Astrocyte (in vitro differentiated cells and primary cell): ENCODE data around the gene SP3. TPM values are rescaled to one million over a fixed set of nuclear protein-coding genes. Genes with fewer than 3 reads are reported as not detected.
A peak's percentile ranks its signal among the peaks of the same experiment; 100 is the strongest.

ENCODE experiments used
- DNase-seq: peaks from one replicate; pipeline ENCODE4 v3.0.0-alpha.2; 2010; ENCODE audit warnings: low read depth
- FAIRE-seq: peaks from 2 replicates; lab custom pipeline; 2011; peaks lifted over from hg19 to GRCh38; lab: Jason Lieb, UNC
- H2AFZ ChIP-seq: 2 replicates; pipeline ENCODE4 v1.6.0; 2012; ENCODE audit warnings: low read depth, low read length, inconsistent platforms
- H3K27ac ChIP-seq: 2 replicates; pipeline ENCODE4 v1.5.1; 2011; ENCODE audit warnings: low read depth, low read length, inconsistent platforms
- H3K27me3 ChIP-seq: 2 replicates; pipeline ENCODE4 v1.6.0; 2011; ENCODE audit warnings: low read length, inconsistent platforms; ENCODE audit not compliant: insufficient read depth
- H3K36me3 ChIP-seq: 2 replicates; pipeline ENCODE4 v1.5.1; 2011; ENCODE audit warnings: low read length, inconsistent platforms; ENCODE audit not compliant: insufficient read depth
- H3K4me1 ChIP-seq: 2 replicates; pipeline ENCODE4 v1.5.1; 2011; ENCODE audit warnings: low read length, inconsistent platforms; ENCODE audit not compliant: insufficient read depth
- H3K4me2 ChIP-seq: 2 replicates; pipeline ENCODE4 v1.6.0; 2012; ENCODE audit warnings: low read length, inconsistent platforms
- H3K4me3 ChIP-seq: 2 replicates; pipeline ENCODE4 v1.5.1; 2011; ENCODE audit warnings: low read depth, mild to moderate bottlenecking, low read length, inconsistent platforms; ENCODE audit not compliant: insufficient read depth
- H3K79me2 ChIP-seq: 2 replicates; pipeline ENCODE4 v1.6.0; 2012; ENCODE audit warnings: mild to moderate bottlenecking, low read length, inconsistent platforms; ENCODE audit not compliant: insufficient read depth
- H3K9ac ChIP-seq: 2 replicates; pipeline ENCODE4 v1.6.0; 2012; ENCODE audit warnings: mild to moderate bottlenecking, low read length, inconsistent platforms
- H3K9me3 ChIP-seq: 2 replicates; pipeline ENCODE4 v1.5.1; 2012; ENCODE audit warnings: low read depth, mild to moderate bottlenecking, low read length, inconsistent platforms; ENCODE audit not compliant: insufficient read depth
- H4K20me1 ChIP-seq: 2 replicates; pipeline ENCODE4 v1.6.0; 2012; ENCODE audit warnings: low read length, inconsistent platforms; ENCODE audit not compliant: insufficient read depth
- H3K27ac Mint-ChIP-seq: one replicate; pipeline ENCODE4 v1.8.0; 2021; ENCODE audit warnings: mild to moderate bottlenecking, mixed read lengths; ENCODE audit not compliant: unreplicated experiment
- H3K27me3 Mint-ChIP-seq: one replicate; pipeline ENCODE4 v1.8.0; 2021; ENCODE audit warnings: low read depth, mixed read lengths; ENCODE audit not compliant: unreplicated experiment
- H3K36me3 Mint-ChIP-seq: one replicate; pipeline ENCODE4 v1.8.0; 2021; ENCODE audit warnings: low read depth, mixed read lengths; ENCODE audit not compliant: unreplicated experiment
- H3K4me1 Mint-ChIP-seq: one replicate; pipeline ENCODE4 v1.8.0; 2021; ENCODE audit warnings: low read depth, mixed read lengths; ENCODE audit not compliant: unreplicated experiment
- H3K4me3 Mint-ChIP-seq: one replicate; pipeline ENCODE4 v1.8.0; 2021; ENCODE audit warnings: mild to moderate bottlenecking, moderate library complexity, mixed read lengths; ENCODE audit not compliant: unreplicated experiment
- H3K9me3 Mint-ChIP-seq: one replicate; pipeline ENCODE4 v1.8.0; 2021; ENCODE audit warnings: mild to moderate bottlenecking, mixed read lengths; ENCODE audit not compliant: unreplicated experiment
- EZH2 ChIP-seq: IDR thresholded peaks from 2 replicates; pipeline ENCODE4 v1.6.1; 2012; ENCODE audit warnings: mild to moderate bottlenecking, low read length, inconsistent platforms; ENCODE audit not compliant: insufficient read depth
- total RNA-seq: library from RNA; stranded (reverse); gene quantifications from 2 replicates; pipeline ENCODE4 v1.2.1, GENCODE V29; 2021
- TF ChIP-seq, protein P1 (sequence below): IDR thresholded peaks from 2 replicates; pipeline ENCODE4 v1.5.1; 2011; ENCODE audit warnings: low read depth, mild to moderate bottlenecking, inconsistent platforms, low read length, moderate library complexity; ENCODE audit not compliant: insufficient read depth

Gene SP3
- total RNA-seq, 1 donor from 2014 or later: 59.6 TPM

DNA sequence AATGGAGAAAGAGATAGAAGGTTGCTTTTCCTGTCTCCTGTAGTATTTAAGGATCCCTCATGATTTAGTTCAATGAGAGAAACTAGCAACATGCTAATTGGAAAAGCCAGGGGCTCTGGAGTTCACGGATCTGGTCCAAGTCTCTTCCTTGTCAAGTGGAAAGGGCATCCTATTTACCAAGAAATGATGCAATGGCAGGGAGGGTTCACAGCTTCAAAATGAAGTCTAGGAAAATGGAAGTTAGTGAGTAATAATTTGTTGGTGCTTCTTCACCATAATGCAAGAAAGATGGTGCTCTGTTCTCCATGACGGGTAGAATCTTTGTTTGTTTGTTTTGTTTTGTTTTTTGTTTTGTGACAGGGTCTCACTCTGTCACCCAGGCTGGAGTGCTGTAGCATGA is 34.6 kb upstream of the SP3 start:
- DNase-seq (no peak), FAIRE-seq (no peak)
- no peak overlapping the region for H3K27ac ChIP-seq
- no peak overlapping the region for H3K4me2 ChIP-seq
- H3K27me3 Mint-ChIP-seq: peaks cover 4% of the 10 kb centered on the region
- no peaks in the 10 kb centered on the region for H4K20me1 ChIP-seq
- peaks cover 5% of the 10 kb centered on the region for H3K4me1 ChIP-seq
- peaks cover 5% of the 10 kb centered on the region for H3K36me3 Mint-ChIP-seq
- peaks cover 4% of the 10 kb centered on the region for H3K4me1 Mint-ChIP-seq
- no peaks in the 10 kb centered on the region for H3K9me3 ChIP-seq
- H3K36me3 ChIP-seq: no peaks in the 10 kb centered on the region
- no peak overlapping the region for H3K4me3 ChIP-seq
- H3K27ac Mint-ChIP-seq: no peak overlapping the region
- no peak overlapping the region for H3K9ac ChIP-seq
- no peaks in the 10 kb centered on the region for H3K79me2 ChIP-seq
- H3K27me3 ChIP-seq: peaks cover 2% of the 10 kb centered on the region
- H3K4me3 Mint-ChIP-seq: no peak overlapping the region
- TF ChIP-seq EZH2: no peak
- TF ChIP-seq, protein P1, sequence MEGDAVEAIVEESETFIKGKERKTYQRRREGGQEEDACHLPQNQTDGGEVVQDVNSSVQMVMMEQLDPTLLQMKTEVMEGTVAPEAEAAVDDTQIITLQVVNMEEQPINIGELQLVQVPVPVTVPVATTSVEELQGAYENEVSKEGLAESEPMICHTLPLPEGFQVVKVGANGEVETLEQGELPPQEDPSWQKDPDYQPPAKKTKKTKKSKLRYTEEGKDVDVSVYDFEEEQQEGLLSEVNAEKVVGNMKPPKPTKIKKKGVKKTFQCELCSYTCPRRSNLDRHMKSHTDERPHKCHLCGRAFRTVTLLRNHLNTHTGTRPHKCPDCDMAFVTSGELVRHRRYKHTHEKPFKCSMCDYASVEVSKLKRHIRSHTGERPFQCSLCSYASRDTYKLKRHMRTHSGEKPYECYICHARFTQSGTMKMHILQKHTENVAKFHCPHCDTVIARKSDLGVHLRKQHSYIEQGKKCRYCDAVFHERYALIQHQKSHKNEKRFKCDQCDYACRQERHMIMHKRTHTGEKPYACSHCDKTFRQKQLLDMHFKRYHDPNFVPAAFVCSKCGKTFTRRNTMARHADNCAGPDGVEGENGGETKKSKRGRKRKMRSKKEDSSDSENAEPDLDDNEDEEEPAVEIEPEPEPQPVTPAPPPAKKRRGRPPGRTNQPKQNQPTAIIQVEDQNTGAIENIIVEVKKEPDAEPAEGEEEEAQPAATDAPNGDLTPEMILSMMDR: no peak
- peaks cover 3% of the 10 kb centered on the region for H3K9me3 Mint-ChIP-seq
- H2AFZ ChIP-seq: no peak overlapping the region

- peaks cover 3% of the 10 kb centered on the region for H3K9me3 Mint-ChIP-seq
- no peak overlapping the region for H3K4me2 ChIP-seq
- H3K9ac ChIP-seq: no peak overlapping the region
- H4K20me1 ChIP-seq: no peaks in the 10 kb centered on the region
- H3K9me3 ChIP-seq: no peaks in the 10 kb centered on the region
- no peak overlapping the region for H3K27ac ChIP-seq
- no peak overlapping the region for H2AFZ ChIP-seq
- no peaks in the 10 kb centered on the region for H3K79me2 ChIP-seq
- peaks cover 5% of the 10 kb centered on the region for H3K36me3 Mint-ChIP-seq
- no peak for TF ChIP-seq EZH2
- TF ChIP-seq, protein P1: no peak
- peaks cover under 1% of the 10 kb centered on the region for H3K4me1 ChIP-seq
- H3K4me3 Mint-ChIP-seq: no peak overlapping the region
- peaks cover 3% of the 10 kb centered on the region for H3K4me1 Mint-ChIP-seq
- H3K36me3 ChIP-seq: no peaks in the 10 kb centered on the region
- peaks cover 2% of the 10 kb centered on the region for H3K27me3 ChIP-seq
- no peak overlapping the region for H3K27ac Mint-ChIP-seq
- DNase-seq (no peak), FAIRE-seq (no peak)
- H3K4me3 ChIP-seq: no peak overlapping the region
- H3K27me3 Mint-ChIP-seq: peaks cover 4% of the 10 kb centered on the region
Measured at GRCh38 chr2:173999272-173999671, 34.1 kb upstream of the SP3 start.

DNA sequence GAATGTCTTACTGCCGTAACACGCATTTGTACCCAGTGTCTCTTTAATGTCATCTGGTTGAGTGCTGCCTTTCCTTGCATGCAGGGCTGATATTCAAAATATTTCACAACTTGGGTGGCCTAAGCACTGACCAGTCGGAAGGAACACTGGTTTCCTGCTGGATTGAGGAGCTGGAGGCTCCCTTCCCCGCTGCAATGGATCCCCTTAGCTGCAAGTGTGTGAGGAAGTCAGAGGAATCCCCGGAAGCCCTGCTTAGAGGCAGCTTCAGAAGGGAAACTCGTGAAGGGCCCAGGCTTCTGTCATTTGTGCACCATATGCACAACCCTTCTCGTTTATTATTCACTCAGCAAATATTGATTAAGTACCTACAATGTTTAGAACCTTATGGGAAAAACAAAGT is 33.2 kb upstream of the SP3 start:
- Histone ChIP-seq H3K9ac (no peak overlapping the region), H3K36me3 (no peaks in the 10 kb centered on the region), H3K27ac (no peak overlapping the region), H3K27me3 (peaks cover 2% of the 10 kb centered on the region), H3K4me2 (no peak overlapping the region), H2AFZ (peak overlapping the region; percentile 16), H3K4me3 (no peak overlapping the region), H4K20me1 (no peaks in the 10 kb centered on the region), H3K79me2 (no peaks in the 10 kb centered on the region), H3K9me3 (no peaks in the 10 kb centered on the region), H3K4me1 (no peaks in the 10 kb centered on the region)
- H3K4me3 Mint-ChIP-seq: no peak overlapping the region
- no peaks in the 10 kb centered on the region for H3K4me1 Mint-ChIP-seq
- H3K27ac Mint-ChIP-seq: no peak overlapping the region
- TF ChIP-seq, protein P1: no peak
- TF ChIP-seq EZH2: no peak
- H3K9me3 Mint-ChIP-seq: no peaks in the 10 kb centered on the region
- H3K27me3 Mint-ChIP-seq: peaks cover 3% of the 10 kb centered on the region
- H3K36me3 Mint-ChIP-seq: peaks cover 5% of the 10 kb centered on the region
- no peak for DNase-seq
- FAIRE-seq: no peak
